Right lobe of liver (tissue), 6 donors: Measurements from ENCODE around the gene SCAMP2. TPM values are rescaled to one million over a fixed set of nuclear protein-coding genes. Genes with fewer than 3 reads are reported as not detected.
"Not testable (repeated sequence)": the region's sequence is repeated elsewhere in the genome, so short reads cannot be mapped to it uniquely, and the experiment has no call there.

Experiments
- ATAC-seq, 4 donors: fragments of 200-7000 bp; cut with Tn5 transposase; one replicate each; pipeline ENCODE4 v1.9.1; 2020; ENCODE audit warnings: mild to moderate bottlenecking in 4 of 4, moderate library complexity in 4 of 4
- DNase-seq, 3 donors: peaks; one replicate each; pipeline ENCODE4 v3.0.0-alpha.2; 2020
- H3K27ac ChIP-seq, 3 donors: fragments of 200-600 bp; one replicate each; pipeline ENCODE4 v1.8.0; 2022
- H3K27me3 ChIP-seq, 2 donors: fragments of 200-600 bp; one replicate each; pipeline ENCODE4 v1.8.0; 2022
- H3K36me3 ChIP-seq, 4 donors: fragments of 200-600 bp; sonication (generic) in 1 of 4; one replicate each; pipeline versions ENCODE4 v1.5.1 to v1.8.0; 2017 to 2022; ENCODE audit warnings: control low read depth in 1 of 4
- H3K4me1 ChIP-seq, 4 donors: fragments of 200-600 bp; sonication (generic) in 1 of 4; one replicate each; pipeline versions ENCODE4 v1.5.1 to v1.8.0; 2017 to 2022; ENCODE audit warnings: control low read depth in 1 of 4
- H3K4me3 ChIP-seq, 3 donors: fragments of 200-600 bp; one replicate each; pipeline ENCODE4 v1.8.0; 2022
- H3K9me3 ChIP-seq, 4 donors: fragments of 200-600 bp; sonication (generic) in 1 of 4; one replicate each; pipeline versions ENCODE4 v1.5.1 to v1.8.0; 2017 to 2022; ENCODE audit warnings: control low read depth in 1 of 4
- CTCF ChIP-seq, 4 donors: fragments of 200-600 bp in 3 of 4; fragments of 450-650 bp in 1 of 4; IDR thresholded peaks; one replicate each; pipeline versions ENCODE4 v1.5.1 to v1.8.0; 2016 to 2022; ENCODE audit warnings: antibody characterized with exemption in 4 of 4, mild to moderate bottlenecking in 2 of 4
- POLR2A ChIP-seq: fragments of 450-650 bp; IDR thresholded peaks from one replicate; pipeline ENCODE4 v1.6.1; 2017; ENCODE audit warnings: antibody characterized with exemption, mild to moderate bottlenecking
- WGBS: methylation state at CpG from one replicate; pipeline ENCODE4 v1.1.6; 2018; ENCODE audit warnings: low coverage, low lambda C conversion rate; ENCODE audit not compliant: insufficient coverage; ENCODE audit errors: missing lambda C conversion rate; 5-methylcytosine and 5-hydroxymethylcytosine counted together
- intact Hi-C, 2 donors: fragments of 100-400 bp; cut with DNase I; formaldehyde crosslinking; loops; one replicate each; pipeline versions ENCODE4 v1.11.2 to v1.14.1; 2022
- total RNA-seq, 6 experiments: library from RNA; depleted of rRNA in 2 of 6; stranded (reverse); fragments of >200 nt in 2 of 6; fragmentation: NEBNext Ultra II Directional in 3 of 6; extraction: Animal tissue kit (Norgen Biotek cat#: 25700) in 3 of 6; gene quantifications; one replicate each; pipeline versions ENCODE4 v1.1.0 to v1.2.4, GENCODE V29; 2016 to 2023
- donor health status: DM: no; HTN: yes; CAD: no.
- donor health status: DM: no; HTN: no; CAD: no.
- donor health status: DM: no; HTN: no; CAD: no.
- donor health status: DM: no; HTN: yes; CAD: no.
- donor health status: DM: no; HTN: yes; CAD: no.

SCAMP2 gene
- total RNA-seq, 6 experiments from 2014 or later: 33.9 to 45.9 (median 41.7) TPM

DNA sequence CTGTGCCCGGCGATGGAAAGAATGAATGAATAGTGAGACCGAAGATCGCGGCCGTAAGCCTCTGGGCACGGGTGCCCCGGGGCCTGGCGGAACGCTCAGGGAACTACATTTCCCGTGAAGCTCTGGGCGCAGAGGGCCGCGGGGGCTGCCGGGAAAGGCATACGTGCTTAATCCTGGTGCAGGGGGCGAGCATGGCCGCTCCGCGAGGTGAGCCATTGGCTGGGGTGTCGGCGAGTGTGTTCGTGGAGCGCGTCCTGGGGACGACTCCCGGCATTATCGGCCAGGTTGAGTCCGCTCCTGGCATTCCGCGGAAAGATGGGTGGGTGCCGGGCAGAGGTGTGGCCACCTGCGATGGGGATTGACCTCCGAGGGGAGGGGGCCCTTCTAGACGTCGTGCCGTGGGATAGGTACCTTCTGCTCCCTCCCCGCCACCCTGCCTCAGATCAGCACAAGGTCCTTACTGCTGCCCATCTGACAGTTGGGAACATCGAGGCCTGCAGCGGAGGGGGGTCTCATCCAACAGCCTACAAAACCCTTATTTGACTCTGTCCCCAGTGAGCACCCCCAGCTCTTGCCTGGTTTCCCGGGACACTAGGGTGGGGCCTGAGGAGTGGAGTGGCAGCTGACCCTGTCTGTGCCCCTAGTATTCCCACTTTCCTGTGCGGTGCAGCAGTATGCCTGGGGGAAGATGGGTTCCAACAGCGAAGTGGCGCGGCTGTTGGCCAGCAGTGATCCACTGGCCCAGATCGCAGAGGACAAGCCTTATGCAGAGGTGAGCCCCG lies 16.9 kb upstream of the SCAMP2 start, which contains the start of gene MPI:
Gene MPI, plus strand, starts transcription at position 160 of the 782 bp plus-strand sequence. Its CDS starts 32 bp downstream, at position 192.
- Histone ChIP-seq H3K9me3 (no peaks in the 10 kb centered on the region), H3K36me3 (no peaks in the 10 kb centered on the region), H3K4me1 (peaks cover 0 to 29% (median 8%) of the 10 kb centered on the region in 4 donors), H3K27ac (peak within 1 kb of the TSS; percentile 50 to 90 (median 74)), H3K4me3 (peak within 1 kb of the TSS; percentile 94 to 99 (median 97)), H3K27me3 (no peaks in the 10 kb centered on the region)
- intact Hi-C loops: no loop called here
- ATAC-seq (peak; percentile 85 to 94 (median 90)), DNase-seq (peak; percentile 88 to 90 (median 89))
- TF ChIP-seq POLR2A (peak; percentile 50), CTCF (IDR thresholded peaks at IDR 0.05) (peak in 1 of 4 donors; percentile 14)
- 2% methylated on average over 9 of the region's 47 CpGs for WGBS

GRCh38 chr15:74889390-74889882 lies 16.3 kb upstream of the SCAMP2 start:
- Histone ChIP-seq H3K4me1 (peaks cover 0 to 29% (median 8%) of the 10 kb centered on the region in 4 donors), H3K36me3 (no peaks in the 10 kb centered on the region), H3K27ac (peak overlapping the region; percentile 50 to 90 (median 74)), H3K9me3 (no peaks in the 10 kb centered on the region), H3K27me3 (no peaks in the 10 kb centered on the region), H3K4me3 (peak overlapping the region; percentile 94 to 99 (median 97))
- no peak for TF ChIP-seq CTCF (IDR thresholded peaks at IDR 0.05)
- TF ChIP-seq POLR2A: no peak
- DNase-seq: peak in 1 of 3 donors; percentile 49
- WGBS: 42% methylated on average over 8 of the region's 8 CpGs
- intact Hi-C loops: no loop called here
- ATAC-seq: peak in 3 of 4 donors; percentile 6 to 28 (median 16)

- 83% methylated on average over 1 of the region's 4 CpGs for WGBS
- intact Hi-C loops: no loop called here
- Histone ChIP-seq H3K27ac (no peak overlapping the region), H3K4me1 (peaks cover 0 to 29% (median 8%) of the 10 kb centered on the region in 4 donors), H3K4me3 (no peak overlapping the region), H3K27me3 (no peaks in the 10 kb centered on the region), H3K9me3 (no peaks in the 10 kb centered on the region), H3K36me3 (no peaks in the 10 kb centered on the region)
- TF ChIP-seq CTCF (IDR thresholded peaks at IDR 0.05) (no peak), POLR2A (no peak)
- no peak for DNase-seq
- no peak for ATAC-seq
Observed at GRCh38 chr15:74888716-74889115, 15.6 kb upstream of the SCAMP2 start.

- H3K4me3 ChIP-seq, ATAC-seq, H3K27ac ChIP-seq, intact Hi-C loops, DNase-seq, H3K27me3 ChIP-seq, H3K36me3 ChIP-seq, H3K9me3 ChIP-seq: not testable (repeated sequence)
- peaks cover 0 to 23% (median 8%) of the 10 kb centered on the region in 4 donors for H3K4me1 ChIP-seq
- 72% methylated on average over 4 of the region's 10 CpGs for WGBS
Observed at GRCh38 chr15:74887537-74888193, 14.5 kb upstream of the SCAMP2 start.
